ENCODE results near the gene TBC1D16. TPM values are rescaled to one million over a fixed set of nuclear protein-coding genes. Genes with fewer than 3 reads are reported as not detected.

The TBC1D16 gene
- total RNA-seq, 1 donor, result 68.8 TPM

DNA sequence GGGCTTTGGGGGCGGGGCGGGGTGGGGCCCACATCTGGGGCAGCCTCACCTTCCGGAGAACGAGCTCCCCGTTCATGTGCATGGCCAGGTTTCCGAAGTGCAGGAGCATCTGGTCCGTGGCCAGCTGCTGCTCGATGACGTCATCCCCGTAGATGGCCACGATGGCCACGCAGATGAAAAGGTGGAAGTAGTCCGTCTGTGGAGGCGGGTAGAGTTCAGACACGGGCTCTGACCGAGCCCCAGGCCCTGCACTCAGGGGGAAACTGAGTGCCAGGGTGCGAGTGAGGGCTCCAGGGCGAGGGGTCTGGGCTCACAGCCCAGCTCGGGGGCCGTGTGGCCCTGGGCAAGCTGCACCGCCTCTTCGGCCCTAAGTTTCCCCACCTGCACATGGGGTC lies 93.7 kb downstream of the TBC1D16 start:
- Histone ChIP-seq H3K4me1 (ENCODE audit: insufficient read depth, low read length) (peaks cover 7% of the 10 kb centered on the region), H3K79me2 (ENCODE audit: insufficient read depth, low read length) (no peaks in the 10 kb centered on the region), H3K4me2 (ENCODE audit: insufficient read depth, low read length) (no peak overlapping the region), H3K4me3 (ENCODE audit: insufficient read depth, low read length) (no peak overlapping the region), H3K9me3 (ENCODE audit: low read depth, low read length) (no peaks in the 10 kb centered on the region), H3K27me3 (ENCODE audit: insufficient read depth, low read length) (no peaks in the 10 kb centered on the region), H4K20me1 (ENCODE audit: insufficient read depth, low read length) (peaks cover 8% of the 10 kb centered on the region), H3K36me3 (ENCODE audit: insufficient read depth, low read length) (peaks cover 17% of the 10 kb centered on the region), H2AFZ (ENCODE audit: low read length) (no peak overlapping the region), H3K27ac (ENCODE audit: low read depth, low read length) (no peak overlapping the region)
- TF ChIP-seq, protein P1, sequence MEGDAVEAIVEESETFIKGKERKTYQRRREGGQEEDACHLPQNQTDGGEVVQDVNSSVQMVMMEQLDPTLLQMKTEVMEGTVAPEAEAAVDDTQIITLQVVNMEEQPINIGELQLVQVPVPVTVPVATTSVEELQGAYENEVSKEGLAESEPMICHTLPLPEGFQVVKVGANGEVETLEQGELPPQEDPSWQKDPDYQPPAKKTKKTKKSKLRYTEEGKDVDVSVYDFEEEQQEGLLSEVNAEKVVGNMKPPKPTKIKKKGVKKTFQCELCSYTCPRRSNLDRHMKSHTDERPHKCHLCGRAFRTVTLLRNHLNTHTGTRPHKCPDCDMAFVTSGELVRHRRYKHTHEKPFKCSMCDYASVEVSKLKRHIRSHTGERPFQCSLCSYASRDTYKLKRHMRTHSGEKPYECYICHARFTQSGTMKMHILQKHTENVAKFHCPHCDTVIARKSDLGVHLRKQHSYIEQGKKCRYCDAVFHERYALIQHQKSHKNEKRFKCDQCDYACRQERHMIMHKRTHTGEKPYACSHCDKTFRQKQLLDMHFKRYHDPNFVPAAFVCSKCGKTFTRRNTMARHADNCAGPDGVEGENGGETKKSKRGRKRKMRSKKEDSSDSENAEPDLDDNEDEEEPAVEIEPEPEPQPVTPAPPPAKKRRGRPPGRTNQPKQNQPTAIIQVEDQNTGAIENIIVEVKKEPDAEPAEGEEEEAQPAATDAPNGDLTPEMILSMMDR (IDR thresholded peaks at IDR 0.05; ENCODE audit: extremely low read depth, low read depth, low read length), result no peak
- peak; percentile 89 for DNase-seq (ENCODE audit: insufficient read length, low spot score, missing footprints)

DNA sequence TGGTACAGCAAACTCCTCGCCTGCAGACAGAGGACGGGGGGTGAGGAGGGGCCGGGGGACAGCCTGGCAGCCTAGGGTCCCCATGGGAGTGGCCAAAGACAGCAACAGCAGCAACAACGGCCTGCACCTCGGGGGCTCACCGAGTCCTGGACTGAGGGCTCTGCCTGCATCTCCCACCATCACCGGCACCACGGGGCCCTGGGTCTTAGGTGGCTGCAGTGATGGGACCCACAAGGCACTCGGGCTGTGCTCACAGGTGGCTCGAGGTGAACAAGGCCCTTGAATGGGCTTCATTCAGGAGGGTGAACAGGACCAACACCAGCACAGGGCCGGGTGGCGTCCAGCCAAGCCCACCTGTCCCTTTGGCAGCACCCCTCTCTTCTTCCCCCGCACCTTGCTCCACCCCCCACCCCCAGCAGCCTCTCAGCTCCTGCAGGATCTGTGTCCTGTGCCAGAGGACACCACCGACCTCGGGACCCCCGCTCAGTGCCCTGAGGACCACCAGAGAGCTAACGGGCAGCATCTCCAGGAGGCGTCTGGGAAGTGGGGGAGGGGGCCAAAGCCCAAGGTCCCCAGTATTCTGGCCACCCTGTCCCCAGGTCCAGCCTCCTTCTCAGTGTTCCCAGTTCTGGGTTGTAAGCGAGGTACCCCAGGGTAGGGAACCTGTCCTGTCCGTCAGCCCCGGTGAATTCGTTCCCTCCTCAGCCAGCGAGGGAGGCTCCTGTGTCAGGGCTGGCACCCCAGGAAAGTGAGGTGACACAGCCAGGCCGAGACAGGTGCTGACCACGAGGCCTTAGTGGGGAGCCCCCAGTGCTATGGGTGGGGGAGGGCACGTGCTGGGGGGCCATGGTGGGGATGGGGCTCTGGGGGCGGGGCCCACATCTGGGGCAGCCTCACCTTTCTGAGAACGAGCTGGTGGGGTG lies 94.3 kb downstream of the TBC1D16 start:
- no peak overlapping the region for H3K27ac ChIP-seq (ENCODE audit: low read depth, low read length)
- H4K20me1 ChIP-seq (ENCODE audit: insufficient read depth, low read length), result peaks cover 5% of the 10 kb centered on the region
- DNase-seq (ENCODE audit: insufficient read length, low spot score, missing footprints), result peak; percentile 74
- H3K4me1 ChIP-seq (ENCODE audit: insufficient read depth, low read length), result peaks cover 7% of the 10 kb centered on the region
- H2AFZ ChIP-seq (ENCODE audit: low read length), result no peak overlapping the region
- H3K9me3 ChIP-seq (ENCODE audit: low read depth, low read length), result no peaks in the 10 kb centered on the region
- H3K4me3 ChIP-seq (ENCODE audit: insufficient read depth, low read length), result no peak overlapping the region
- TF ChIP-seq, protein P1 (IDR thresholded peaks at IDR 0.05; ENCODE audit: extremely low read depth, low read depth, low read length), result no peak
- no peaks in the 10 kb centered on the region for H3K79me2 ChIP-seq (ENCODE audit: insufficient read depth, low read length)
- H3K27me3 ChIP-seq (ENCODE audit: insufficient read depth, low read length), result no peaks in the 10 kb centered on the region
- peaks cover 17% of the 10 kb centered on the region for H3K36me3 ChIP-seq (ENCODE audit: insufficient read depth, low read length)
- no peak overlapping the region for H3K4me2 ChIP-seq (ENCODE audit: insufficient read depth, low read length)

DNA sequence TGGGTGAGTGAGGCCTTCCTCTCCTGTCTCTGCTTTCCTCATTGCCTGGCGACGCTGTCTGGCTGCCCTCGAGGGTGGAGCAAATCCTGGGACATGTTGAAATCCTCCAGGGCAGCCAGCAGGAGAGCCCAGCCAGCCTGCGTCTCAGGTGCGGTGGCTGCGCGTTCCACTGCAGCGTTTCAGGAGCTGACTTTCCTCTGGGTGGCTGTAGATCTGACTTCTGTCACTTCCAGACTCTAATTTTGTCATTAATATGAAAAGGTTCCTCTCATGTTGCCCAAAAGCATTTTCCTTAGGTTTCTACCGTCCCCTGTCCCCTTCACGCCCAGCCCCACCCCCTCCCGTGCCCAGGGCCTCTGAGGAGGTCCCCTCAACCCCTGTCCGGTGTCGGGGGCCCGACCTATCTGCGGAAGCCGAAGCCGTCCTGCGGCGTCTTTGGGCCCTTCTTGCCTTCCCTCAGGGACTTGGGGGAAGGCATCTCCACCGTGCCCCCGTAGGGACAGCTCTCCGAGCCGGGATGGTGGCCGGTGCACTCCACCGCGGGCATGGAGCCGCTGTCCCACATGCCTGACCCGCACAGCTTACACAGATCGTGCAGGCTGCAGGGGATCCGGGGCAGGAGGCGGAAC lies 95.1 kb downstream of the TBC1D16 start:
- DNase-seq (ENCODE audit: insufficient read length, low spot score, missing footprints), result peak; percentile 82
- Histone ChIP-seq H3K36me3 (ENCODE audit: insufficient read depth, low read length) (peaks cover 17% of the 10 kb centered on the region), H3K4me1 (ENCODE audit: insufficient read depth, low read length) (peaks cover 7% of the 10 kb centered on the region), H2AFZ (ENCODE audit: low read length) (no peak overlapping the region), H3K9me3 (ENCODE audit: low read depth, low read length) (no peaks in the 10 kb centered on the region), H3K27me3 (ENCODE audit: insufficient read depth, low read length) (no peaks in the 10 kb centered on the region), H3K27ac (ENCODE audit: low read depth, low read length) (no peak overlapping the region), H4K20me1 (ENCODE audit: insufficient read depth, low read length) (peaks cover 5% of the 10 kb centered on the region), H3K79me2 (ENCODE audit: insufficient read depth, low read length) (no peaks in the 10 kb centered on the region), H3K4me3 (ENCODE audit: insufficient read depth, low read length) (no peak overlapping the region), H3K4me2 (ENCODE audit: insufficient read depth, low read length) (no peak overlapping the region)
- TF ChIP-seq, protein P1 (IDR thresholded peaks at IDR 0.05; ENCODE audit: extremely low read depth, low read depth, low read length), result no peak
